Measurements from ENCODE around the gene RIOX2. TPM values are rescaled to one million over a fixed set of nuclear protein-coding genes. Genes with fewer than 3 reads are reported as not detected.
"Not testable (repeated sequence)": the region's sequence is repeated elsewhere in the genome, so short reads cannot be mapped to it uniquely, and the experiment has no call there.

Gene RIOX2
- total RNA-seq, 1 donor = 32.7 TPM

GRCh38 chr3:97928986-97929385 is 43.2 kb downstream of the RIOX2 start:
- no peak for DNase-seq (ENCODE audit: low read depth)
- no peak overlapping the region for H3K4me3 ChIP-seq (ENCODE audit: low read depth, low read length)
- TF ChIP-seq CTCF (IDR thresholded peaks at IDR 0.05; ENCODE audit: insufficient read depth, low read length) = no peak

DNA sequence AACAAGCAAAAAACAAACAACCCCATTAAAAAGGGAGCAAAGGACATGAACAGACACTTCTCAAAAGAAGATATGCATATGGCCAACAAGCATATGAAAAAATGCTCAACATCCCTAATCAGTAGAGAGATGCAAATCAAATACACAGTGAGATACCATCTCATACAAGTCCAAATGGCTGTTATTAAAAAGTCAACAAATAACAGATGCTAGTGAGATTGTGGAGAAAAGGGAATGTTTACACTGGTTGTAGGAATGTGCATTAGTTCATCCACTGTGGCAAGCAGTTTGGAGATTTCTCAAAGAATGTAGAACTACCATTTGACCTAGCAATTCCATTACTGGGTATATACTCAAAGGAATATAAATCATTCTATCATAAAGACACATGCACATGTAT is 44.5 kb downstream of the RIOX2 start:
- DNase-seq (ENCODE audit: low read depth) = no peak
- no peak for TF ChIP-seq CTCF (IDR thresholded peaks at IDR 0.05; ENCODE audit: insufficient read depth, low read length)
- no peak overlapping the region for H3K4me3 ChIP-seq (ENCODE audit: low read depth, low read length)

- no peak overlapping the region for H3K4me3 ChIP-seq (ENCODE audit: low read depth, low read length)
- peak; percentile 48 for DNase-seq (ENCODE audit: low read depth)
- TF ChIP-seq CTCF (IDR thresholded peaks at IDR 0.05; ENCODE audit: insufficient read depth, low read length) = no peak
Observed at GRCh38 chr3:97917813-97918536, 54.3 kb downstream of the RIOX2 start.

- no peak for TF ChIP-seq CTCF (IDR thresholded peaks at IDR 0.05; ENCODE audit: insufficient read depth, low read length)
- no peak for DNase-seq (ENCODE audit: low read depth)
- no peak overlapping the region for H3K4me3 ChIP-seq (ENCODE audit: low read depth, low read length)
Observed at GRCh38 chr3:97916576-97916975, 55.7 kb downstream of the RIOX2 start.

GRCh38 chr3:97914388-97914787 is 57.8 kb downstream of the RIOX2 start:
- DNase-seq (ENCODE audit: low read depth) = no peak
- TF ChIP-seq CTCF (IDR thresholded peaks at IDR 0.05; ENCODE audit: insufficient read depth, low read length) = no peak
- no peak overlapping the region for H3K4me3 ChIP-seq (ENCODE audit: low read depth, low read length)

DNA sequence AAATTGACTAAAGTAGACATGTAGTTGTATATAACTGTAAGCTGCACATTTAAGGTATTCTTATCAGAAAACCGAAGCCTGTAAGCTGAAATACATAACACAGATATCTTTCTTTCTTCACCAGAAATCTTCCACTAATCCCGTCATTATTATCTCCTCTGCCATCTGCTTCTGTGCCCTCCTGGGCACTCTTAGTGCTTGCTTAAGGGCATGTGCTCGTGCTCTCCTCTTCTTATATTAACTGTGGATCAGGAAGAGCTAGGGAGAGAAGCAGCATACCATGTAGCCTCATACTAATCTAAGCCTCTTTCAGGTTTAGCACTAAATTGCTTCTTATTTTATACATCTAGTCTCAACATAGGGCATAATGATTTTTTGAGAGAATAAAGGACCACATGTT is 60.8 kb downstream of the RIOX2 start:
- no peak for TF ChIP-seq CTCF (IDR thresholded peaks at IDR 0.05; ENCODE audit: insufficient read depth, low read length)
- DNase-seq (ENCODE audit: low read depth) = no peak
- no peak overlapping the region for H3K4me3 ChIP-seq (ENCODE audit: low read depth, low read length)

DNA sequence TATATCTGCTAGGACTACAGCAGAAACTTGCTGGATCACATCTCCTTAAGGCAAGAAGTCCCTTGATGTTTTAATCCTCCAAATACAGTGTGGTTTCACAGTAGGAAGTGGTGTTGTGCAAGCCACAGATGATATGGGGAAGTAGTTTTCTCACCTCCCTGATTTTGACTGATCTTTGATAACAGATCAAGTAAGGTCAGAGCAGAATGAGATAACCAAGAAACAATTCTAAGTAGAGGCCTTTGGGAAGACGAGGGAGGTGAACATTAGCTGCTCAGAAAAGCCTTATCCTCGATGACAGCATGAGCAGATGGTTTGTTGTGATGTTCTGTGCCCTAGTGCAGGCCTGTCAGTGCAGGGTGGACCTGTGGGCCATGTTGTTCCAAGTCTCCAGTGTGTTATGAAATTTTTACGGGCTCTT is 61.3 kb downstream of the RIOX2 start:
- DNase-seq (ENCODE audit: low read depth) = no peak
- no peak for TF ChIP-seq CTCF (IDR thresholded peaks at IDR 0.05; ENCODE audit: insufficient read depth, low read length)
- H3K4me3 ChIP-seq (ENCODE audit: low read depth, low read length) = no peak overlapping the region

- DNase-seq (ENCODE audit: low read depth); H3K4me3 ChIP-seq (ENCODE audit: low read depth, low read length): not testable (repeated sequence)
Observed at GRCh38 chr3:97910236-97910831, 61.9 kb downstream of the RIOX2 start.

GRCh38 chr3:97909830-97910229 is 62.4 kb downstream of the RIOX2 start:
- not testable (repeated sequence) for DNase-seq (ENCODE audit: low read depth); H3K4me3 ChIP-seq (ENCODE audit: low read depth, low read length)

All from fibroblast of the aortic adventitia (primary cell).